Epithelial cell of esophagus (primary cell): ENCODE measurements around the gene UGT2B17.
A peak's percentile ranks its signal among the peaks of the same experiment; 100 is the strongest.
"Not testable (repeated sequence)": the region's sequence is repeated elsewhere in the genome, so short reads cannot be mapped to it uniquely, and the experiment has no call there.

Experiments used
- DNase-seq: peaks from one replicate; pipeline ENCODE4 v3.0.0; 2010; ENCODE audit warnings: low read depth
- H3K4me3 ChIP-seq: 2 replicates; pipeline ENCODE4 v1.5.1; 2011; ENCODE audit warnings: mild to moderate bottlenecking, low read length, control low read depth
- TF ChIP-seq, protein P1 (sequence below): IDR thresholded peaks from 2 replicates; pipeline ENCODE4 v1.5.1; 2011; ENCODE audit warnings: low read depth, mild to moderate bottlenecking, low read length, control low read depth, inconsistent platforms; ENCODE audit not compliant: insufficient read depth; ENCODE audit errors: missing control alignments

The UGT2B17 gene

DNA sequence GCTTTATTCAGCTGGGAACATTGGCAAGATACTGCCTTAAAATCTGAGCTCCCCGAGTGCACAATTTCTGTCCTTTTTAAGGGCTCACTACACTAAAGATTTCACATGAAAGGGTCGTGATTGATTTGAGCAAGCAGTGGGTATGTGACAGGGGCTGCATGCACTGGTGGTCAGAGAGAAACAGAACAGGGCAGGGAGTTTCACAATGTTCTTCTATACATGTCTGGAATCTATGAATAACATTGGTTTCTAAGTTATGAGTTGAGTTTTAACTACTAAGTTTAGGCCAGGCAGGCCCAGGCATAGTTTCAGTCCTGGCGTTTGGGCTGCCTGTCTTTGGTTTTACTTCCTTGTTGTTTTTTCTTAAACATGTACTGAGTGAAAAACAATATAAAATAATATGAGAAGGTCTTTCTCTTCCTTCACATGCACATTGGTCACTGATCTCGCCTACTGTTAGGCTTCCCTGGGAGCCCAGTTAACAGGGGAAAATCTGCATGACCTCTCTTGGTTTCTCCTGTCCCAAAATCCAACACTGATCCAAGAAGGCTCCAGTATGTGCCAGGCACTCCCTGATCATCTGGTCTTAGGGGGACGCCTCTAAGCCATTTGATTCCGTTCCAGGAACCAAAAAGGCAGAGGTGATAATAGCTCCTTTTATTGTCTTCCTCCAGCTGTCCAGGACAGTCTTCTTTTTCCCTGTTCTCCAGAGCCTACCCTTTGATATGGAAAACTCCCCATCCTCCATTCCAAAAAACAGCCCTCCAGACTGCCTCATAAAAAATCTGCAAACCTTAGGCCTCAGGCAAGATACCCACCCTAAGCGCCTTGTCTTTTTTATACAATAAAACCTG, at the start of gene UGT2B17:
Gene UGT2B17, minus strand, starts transcription at position 51 of the 854 bp plus-strand sequence. CDS start 7,838 bp downstream, outside the sequence.
- DNase-seq, result peak; percentile 13
- TF ChIP-seq, protein P1, sequence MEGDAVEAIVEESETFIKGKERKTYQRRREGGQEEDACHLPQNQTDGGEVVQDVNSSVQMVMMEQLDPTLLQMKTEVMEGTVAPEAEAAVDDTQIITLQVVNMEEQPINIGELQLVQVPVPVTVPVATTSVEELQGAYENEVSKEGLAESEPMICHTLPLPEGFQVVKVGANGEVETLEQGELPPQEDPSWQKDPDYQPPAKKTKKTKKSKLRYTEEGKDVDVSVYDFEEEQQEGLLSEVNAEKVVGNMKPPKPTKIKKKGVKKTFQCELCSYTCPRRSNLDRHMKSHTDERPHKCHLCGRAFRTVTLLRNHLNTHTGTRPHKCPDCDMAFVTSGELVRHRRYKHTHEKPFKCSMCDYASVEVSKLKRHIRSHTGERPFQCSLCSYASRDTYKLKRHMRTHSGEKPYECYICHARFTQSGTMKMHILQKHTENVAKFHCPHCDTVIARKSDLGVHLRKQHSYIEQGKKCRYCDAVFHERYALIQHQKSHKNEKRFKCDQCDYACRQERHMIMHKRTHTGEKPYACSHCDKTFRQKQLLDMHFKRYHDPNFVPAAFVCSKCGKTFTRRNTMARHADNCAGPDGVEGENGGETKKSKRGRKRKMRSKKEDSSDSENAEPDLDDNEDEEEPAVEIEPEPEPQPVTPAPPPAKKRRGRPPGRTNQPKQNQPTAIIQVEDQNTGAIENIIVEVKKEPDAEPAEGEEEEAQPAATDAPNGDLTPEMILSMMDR, result no peak
- no peak within 1 kb of the TSS for H3K4me3 ChIP-seq

DNA sequence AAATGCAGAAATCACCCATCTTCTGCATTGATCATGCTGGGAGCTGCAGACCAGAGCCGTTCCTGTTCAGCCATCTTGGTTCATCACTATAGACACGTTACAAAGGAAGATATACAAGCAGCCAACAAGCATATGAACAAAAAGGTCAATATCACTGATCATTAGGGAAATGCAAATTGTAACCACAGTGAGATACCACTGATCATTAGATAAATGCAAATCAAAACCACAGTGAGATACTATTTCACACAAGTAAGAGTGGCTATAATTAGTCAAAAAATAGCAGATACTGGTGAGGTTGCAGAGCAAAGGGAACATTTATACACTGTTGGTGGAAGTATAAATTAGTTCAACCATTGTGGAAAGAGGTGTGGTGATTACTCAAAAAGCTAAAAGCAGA, 46.6 kb upstream of the UGT2B17 start:
- DNase-seq, H3K4me3 ChIP-seq: not testable (repeated sequence)

DNA sequence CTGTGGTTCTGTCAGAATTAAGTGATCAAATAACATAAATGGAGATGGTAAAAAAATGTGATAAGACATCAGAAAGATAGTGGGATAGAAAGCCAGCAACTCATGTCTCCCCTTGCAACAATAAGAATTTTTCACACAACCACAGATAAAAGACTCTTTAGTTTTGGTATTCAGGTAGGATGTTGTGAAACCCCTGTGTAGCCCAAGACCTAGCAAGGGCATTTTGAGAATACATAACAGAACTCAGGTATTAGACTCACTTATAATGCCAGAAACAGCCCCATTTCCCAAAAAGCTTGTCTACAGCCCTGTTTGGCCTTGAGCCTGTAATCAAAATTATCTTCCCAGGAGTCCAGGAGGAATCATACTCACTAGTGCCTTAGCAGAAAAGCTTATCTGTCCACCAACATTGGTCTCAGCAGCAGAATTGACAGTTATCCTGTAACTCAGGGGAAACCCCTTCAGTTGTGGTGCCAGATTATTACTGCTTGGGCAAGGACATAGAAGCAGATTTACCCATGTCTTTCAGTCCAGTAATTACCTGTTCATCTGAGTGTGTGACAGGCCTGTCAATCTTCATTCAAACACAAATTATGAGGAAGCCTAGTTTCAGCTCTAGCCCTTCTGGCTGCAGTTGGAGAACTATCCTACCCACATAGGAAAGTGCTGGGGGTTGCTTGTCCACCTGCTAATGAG, 41.0 kb upstream of the UGT2B17 start:
- TF ChIP-seq, protein P1, result no peak
- H3K4me3 ChIP-seq, result no peak overlapping the region
- DNase-seq, result no peak

DNA sequence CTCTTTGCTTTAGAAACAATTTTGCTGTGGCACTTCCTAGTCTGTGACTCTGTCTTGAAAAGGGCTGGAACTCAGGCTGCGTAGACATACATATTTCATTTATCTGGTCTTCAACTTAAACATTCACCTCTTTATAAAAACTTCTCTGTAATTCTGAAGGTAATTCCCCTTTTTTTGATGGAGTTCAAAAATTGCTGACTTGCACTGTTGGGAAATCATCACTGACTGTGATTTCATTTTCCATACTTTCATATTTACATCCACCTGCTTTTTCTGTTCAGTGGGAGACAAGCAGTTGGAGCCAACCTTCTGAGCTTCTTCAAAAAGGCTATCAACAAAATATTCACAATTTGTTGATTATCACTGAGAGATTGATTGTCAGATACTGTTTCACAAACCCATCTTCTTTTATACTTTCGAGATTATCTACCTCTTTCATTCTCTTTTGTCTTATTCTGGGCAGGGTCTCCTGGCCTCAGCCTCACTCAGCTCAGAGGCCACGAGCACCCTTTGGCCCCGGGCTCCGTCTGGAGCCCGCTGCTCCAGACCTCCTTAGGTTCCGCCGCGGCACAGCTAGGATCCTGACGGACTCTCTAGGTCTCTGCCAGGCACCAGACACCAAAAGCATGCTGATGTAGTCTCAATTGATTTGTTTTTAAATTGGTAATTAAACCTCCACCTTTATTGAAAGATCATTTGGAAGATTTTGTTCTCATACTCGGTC, 39.7 kb upstream of the UGT2B17 start:
- DNase-seq, result no peak
- TF ChIP-seq, protein P1, result no peak

DNA sequence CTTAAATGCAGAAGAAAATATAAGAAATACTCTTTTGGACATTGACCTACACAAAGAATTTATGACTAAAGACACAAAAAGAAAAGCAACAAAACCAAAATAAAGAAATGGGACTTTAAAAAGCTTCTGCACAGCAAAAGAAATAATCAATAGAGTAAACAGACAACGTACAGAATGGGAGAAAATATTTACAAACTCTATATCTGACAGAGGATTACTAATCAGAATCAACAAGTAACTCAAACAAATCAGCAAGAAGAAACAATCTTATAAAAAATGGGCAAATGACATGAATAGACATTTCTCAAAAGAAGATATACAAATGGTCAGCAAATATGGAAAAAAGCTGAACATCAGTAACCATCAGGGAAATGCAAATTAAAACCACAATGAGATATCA, 37.6 kb upstream of the UGT2B17 start:
- TF ChIP-seq, protein P1, result no peak
- H3K4me3 ChIP-seq, result no peak overlapping the region
- no peak for DNase-seq

More for the DNA sequence above, 39.7 kb upstream of the UGT2B17 start:
- H3K4me3 ChIP-seq, result no peak overlapping the region

DNA sequence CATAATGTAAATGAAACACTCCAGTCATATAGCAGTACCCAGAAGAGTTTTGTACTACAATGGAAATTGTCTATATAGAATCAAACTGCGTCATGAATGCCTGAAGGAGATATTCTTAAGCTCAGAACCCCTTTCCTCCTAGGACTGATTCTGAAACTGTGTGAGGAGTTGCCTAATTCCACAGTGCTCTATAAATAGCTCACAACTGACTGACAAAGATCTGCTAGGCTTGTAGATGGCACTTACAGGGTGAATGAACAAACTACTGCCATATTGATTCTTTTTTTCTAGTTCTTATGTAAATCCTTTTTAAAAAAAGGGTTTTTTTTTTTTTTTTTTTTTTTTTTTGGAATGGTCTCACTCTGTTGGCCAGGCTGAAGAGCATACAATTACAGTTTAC, 30.1 kb upstream of the UGT2B17 start:
- no peak overlapping the region for H3K4me3 ChIP-seq
- TF ChIP-seq, protein P1, result no peak
- DNase-seq, result no peak

DNA sequence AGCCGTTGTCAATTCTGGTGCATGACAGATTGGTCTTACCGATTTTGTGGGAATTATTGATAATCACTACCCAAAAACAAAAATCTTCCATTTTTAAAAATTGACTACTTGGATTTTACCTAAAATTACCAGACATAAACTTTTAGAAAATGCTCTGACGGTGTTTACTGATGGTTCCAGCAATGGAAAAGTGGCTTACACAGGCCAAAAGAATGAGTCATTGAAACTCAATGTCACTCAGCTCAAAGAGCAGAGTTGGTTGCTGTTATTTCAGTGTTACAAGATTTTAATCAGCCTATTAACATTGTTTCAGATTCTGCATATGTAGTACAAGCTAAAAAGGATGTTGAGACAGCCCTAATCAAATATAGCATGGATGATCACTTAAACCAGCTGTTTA, 23.0 kb upstream of the UGT2B17 start:
- no peak overlapping the region for H3K4me3 ChIP-seq
- TF ChIP-seq, protein P1, result no peak
- peak; percentile 1 for DNase-seq
